Activated CD8-positive, alpha-beta memory T cell treated with anti-CD3 and anti-CD28 coated beads, Interleukin-2, amount 10 ng/mL, durations not matched to agents 7 days and 5 days (primary cell): ENCODE data around the gene TBC1D13. TPM values are rescaled to one million over a fixed set of nuclear protein-coding genes. Genes with fewer than 3 reads are reported as not detected.
"Not testable (repeated sequence)": the region's sequence is repeated elsewhere in the genome, so short reads cannot be mapped to it uniquely, and the experiment has no call there.

Experiments used
- ATAC-seq: fragments of 150-1000 bp; cut with Tn5 transposase; one replicate; pipeline ENCODE4 v1.10.0; 2021; ENCODE audit warnings: moderate library complexity
- CTCF ChIA-PET: fragments of 350-600 bp; sonication (Branson Sonifier 250); formaldehyde crosslinking; loops from one replicate; lab custom pipeline; 2021; ENCODE audit warnings: antibody characterized with exemption; lab: Charles Lee
- DNase-seq: peaks from one replicate; pipeline ENCODE4 v3.0.0-alpha.2; 2020
- H3K27ac Mint-ChIP-seq: one replicate; pipeline ENCODE4 v1.8.0; 2021; ENCODE audit warnings: mild to moderate bottlenecking, mixed read lengths
- H3K27me3 Mint-ChIP-seq: one replicate; pipeline ENCODE4 v1.8.0; 2021; ENCODE audit warnings: mixed read lengths
- H3K36me3 Mint-ChIP-seq: one replicate; pipeline ENCODE4 v1.8.0; 2021; ENCODE audit warnings: mild to moderate bottlenecking, mixed read lengths
- H3K4me1 Mint-ChIP-seq: one replicate; pipeline ENCODE4 v1.8.0; 2021; ENCODE audit warnings: mixed read lengths
- H3K4me3 Mint-ChIP-seq: one replicate; pipeline ENCODE4 v1.8.0; 2021; ENCODE audit warnings: mild to moderate bottlenecking, moderate library complexity, mixed read lengths
- H3K9me3 Mint-ChIP-seq: one replicate; pipeline ENCODE4 v1.8.0; 2022; ENCODE audit warnings: low read depth, mixed read lengths
- total RNA-seq, 2 experiments: library from RNA; stranded (reverse); gene quantifications; one replicate each; pipeline ENCODE4 v1.2.3, GENCODE V29; 2021

TBC1D13 gene
- total RNA-seq, 2 experiments from 2014 or later: 21.5 to 22.2 TPM

DNA sequence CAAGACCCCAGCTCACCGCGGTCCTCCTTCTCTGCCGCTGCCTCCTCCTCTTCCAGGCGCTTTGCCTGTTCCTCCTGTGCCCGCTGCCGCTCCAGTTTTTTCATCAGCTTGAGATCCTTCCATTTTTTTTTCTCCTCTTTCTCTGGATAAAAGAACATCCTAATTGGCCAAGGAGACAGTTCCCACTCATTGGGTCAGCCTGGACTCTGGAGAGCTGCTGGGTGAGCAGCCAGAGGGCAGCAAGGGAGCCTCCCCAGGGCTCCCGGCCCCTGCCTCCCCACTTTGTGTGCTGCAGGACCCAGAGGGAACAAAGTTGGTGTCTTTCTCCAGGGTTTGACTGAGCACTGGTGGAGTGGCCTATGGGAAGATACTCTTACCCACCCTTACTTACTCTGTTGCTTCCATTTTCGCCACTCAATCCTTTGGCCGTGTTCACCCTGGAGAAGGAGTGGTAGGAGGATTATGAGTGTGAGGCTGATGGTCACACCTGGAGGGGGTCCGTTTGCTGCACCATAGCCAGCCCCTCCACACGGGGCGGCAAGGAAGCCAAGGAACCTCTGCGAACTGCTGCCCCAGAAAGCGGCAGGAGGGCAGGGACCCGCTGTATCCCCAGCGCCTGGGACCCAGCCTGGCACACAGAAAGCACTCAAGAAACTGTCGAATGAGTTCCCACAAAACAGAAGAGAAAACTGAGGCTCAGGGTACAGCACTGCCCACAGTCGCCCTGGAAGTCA lies 41.8 kb downstream of the TBC1D13 start:
- H3K27me3 Mint-ChIP-seq: no peaks in the 10 kb centered on the region
- ATAC-seq (no peak), DNase-seq (no peak)
- CTCF ChIA-PET: interaction anchor here (0.6 to 2.8 kb wide), 5 partner anchors 10 to 99 kb away, joined by 3 to 31 read pairs (median 9); partner anchors contain the start of gene ENDOG
- peaks cover 23% of the 10 kb centered on the region for H3K4me1 Mint-ChIP-seq
- H3K27ac Mint-ChIP-seq: peak overlapping the region; percentile 90
- peaks cover 19% of the 10 kb centered on the region for H3K36me3 Mint-ChIP-seq
- H3K4me3 Mint-ChIP-seq: peak overlapping the region; percentile 97
- H3K9me3 Mint-ChIP-seq: no peaks in the 10 kb centered on the region

- no peaks in the 10 kb centered on the region for H3K9me3 Mint-ChIP-seq
- H3K4me3 Mint-ChIP-seq: peak within 1 kb of the TSS; percentile 97
- peak within 1 kb of the TSS; percentile 90 for H3K27ac Mint-ChIP-seq
- DNase-seq (peak; percentile 96), ATAC-seq (peak; percentile 98)
- peaks cover 22% of the 10 kb centered on the region for H3K36me3 Mint-ChIP-seq
- peaks cover 23% of the 10 kb centered on the region for H3K4me1 Mint-ChIP-seq
- CTCF ChIA-PET: interaction anchor here (0.6 to 2.8 kb wide), 7 partner anchors 10 to 98 kb away, joined by 3 to 31 read pairs (median 3); partner anchors contain the start of gene ENDOG
- no peaks in the 10 kb centered on the region for H3K27me3 Mint-ChIP-seq
Observed at GRCh38 chr9:128829477-128830251, 42.6 kb downstream of the TBC1D13 start, which contains the start of gene SPOUT1. TSS of gene SPOUT1 (minus strand) at chr9:128829794. CDS start at chr9:128829780, 14 bp downstream.

- Mint-ChIP-seq H3K36me3 (peaks cover 10% of the 10 kb centered on the region), H3K27ac (no peak overlapping the region), H3K4me3 (no peak overlapping the region), H3K4me1 (peaks cover 12% of the 10 kb centered on the region), H3K9me3 (no peaks in the 10 kb centered on the region), H3K27me3 (no peaks in the 10 kb centered on the region)
- ATAC-seq (no peak), DNase-seq (no peak)
- CTCF ChIA-PET: interaction anchor here (1.8 kb wide), 1 partner anchor 16 kb away, joined by 5 read pairs; the partner anchor contains the start of gene ENDOG
Observed at GRCh38 chr9:128833696-128834095, 46.6 kb downstream of the TBC1D13 start.

GRCh38 chr9:128835246-128836210 lies 48.5 kb downstream of the TBC1D13 start:
- no peak for ATAC-seq
- no peaks in the 10 kb centered on the region for H3K4me1 Mint-ChIP-seq
- DNase-seq: no peak
- H3K4me3 Mint-ChIP-seq: no peak overlapping the region
- peaks cover 6% of the 10 kb centered on the region for H3K36me3 Mint-ChIP-seq
- H3K27ac Mint-ChIP-seq: no peak overlapping the region
- CTCF ChIA-PET: interaction anchor here (0.7 kb wide), 1 partner anchor 17 kb away, joined by 3 read pairs; the partner anchor contains the start of gene ENDOG
- H3K9me3 Mint-ChIP-seq: no peaks in the 10 kb centered on the region
- no peaks in the 10 kb centered on the region for H3K27me3 Mint-ChIP-seq

GRCh38 chr9:128836509-128837145 lies 49.6 kb downstream of the TBC1D13 start:
- no peak for ATAC-seq
- Mint-ChIP-seq H3K27ac (no peak overlapping the region), H3K9me3 (no peaks in the 10 kb centered on the region), H3K36me3 (peaks cover 6% of the 10 kb centered on the region), H3K27me3 (no peaks in the 10 kb centered on the region), H3K4me1 (no peaks in the 10 kb centered on the region), H3K4me3 (no peak overlapping the region)
- DNase-seq: no peak
- CTCF ChIA-PET: no interaction called here

GRCh38 chr9:128838338-128838737 lies 51.3 kb downstream of the TBC1D13 start:
- ATAC-seq: no peak
- no peak overlapping the region for H3K4me3 Mint-ChIP-seq

DNA sequence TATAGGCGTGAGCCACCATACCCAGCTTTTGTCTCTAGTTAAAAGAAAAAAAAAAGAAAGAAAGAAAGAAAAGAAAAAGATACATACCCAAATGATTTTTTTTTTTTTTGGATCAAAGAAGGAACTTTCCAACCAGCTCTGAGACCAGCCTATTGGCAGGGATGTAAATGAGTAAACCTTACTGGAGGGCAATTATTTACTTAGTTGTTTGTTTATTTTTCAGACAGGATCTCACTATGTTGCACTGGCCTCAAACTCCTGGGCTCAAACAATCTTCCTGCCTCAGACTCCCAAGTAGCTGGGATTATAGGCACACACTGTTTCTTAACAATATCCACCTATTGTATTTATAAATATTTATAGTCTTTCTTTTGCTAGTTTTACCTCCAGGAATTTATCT lies 53.5 kb downstream of the TBC1D13 start:
- ATAC-seq (no peak), DNase-seq (no peak)
- CTCF ChIA-PET: no interaction called here
- Mint-ChIP-seq H3K4me3 (no peak overlapping the region), H3K4me1 (no peaks in the 10 kb centered on the region), H3K27me3 (no peaks in the 10 kb centered on the region), H3K9me3 (no peaks in the 10 kb centered on the region), H3K27ac (no peak overlapping the region), H3K36me3 (peaks cover 1% of the 10 kb centered on the region)

More at GRCh38 chr9:128838338-128838737, 51.3 kb downstream of the TBC1D13 start:
- CTCF ChIA-PET: interaction anchor here (1.4 kb wide), 1 partner anchor 14 kb away, joined by 3 read pairs; no protein-coding TSS in a partner anchor
- no peaks in the 10 kb centered on the region for H3K27me3 Mint-ChIP-seq
- no peaks in the 10 kb centered on the region for H3K9me3 Mint-ChIP-seq
- H3K27ac Mint-ChIP-seq: no peak overlapping the region
- no peak for DNase-seq
- H3K36me3 Mint-ChIP-seq: peaks cover 5% of the 10 kb centered on the region
- H3K4me1 Mint-ChIP-seq: no peaks in the 10 kb centered on the region

DNA sequence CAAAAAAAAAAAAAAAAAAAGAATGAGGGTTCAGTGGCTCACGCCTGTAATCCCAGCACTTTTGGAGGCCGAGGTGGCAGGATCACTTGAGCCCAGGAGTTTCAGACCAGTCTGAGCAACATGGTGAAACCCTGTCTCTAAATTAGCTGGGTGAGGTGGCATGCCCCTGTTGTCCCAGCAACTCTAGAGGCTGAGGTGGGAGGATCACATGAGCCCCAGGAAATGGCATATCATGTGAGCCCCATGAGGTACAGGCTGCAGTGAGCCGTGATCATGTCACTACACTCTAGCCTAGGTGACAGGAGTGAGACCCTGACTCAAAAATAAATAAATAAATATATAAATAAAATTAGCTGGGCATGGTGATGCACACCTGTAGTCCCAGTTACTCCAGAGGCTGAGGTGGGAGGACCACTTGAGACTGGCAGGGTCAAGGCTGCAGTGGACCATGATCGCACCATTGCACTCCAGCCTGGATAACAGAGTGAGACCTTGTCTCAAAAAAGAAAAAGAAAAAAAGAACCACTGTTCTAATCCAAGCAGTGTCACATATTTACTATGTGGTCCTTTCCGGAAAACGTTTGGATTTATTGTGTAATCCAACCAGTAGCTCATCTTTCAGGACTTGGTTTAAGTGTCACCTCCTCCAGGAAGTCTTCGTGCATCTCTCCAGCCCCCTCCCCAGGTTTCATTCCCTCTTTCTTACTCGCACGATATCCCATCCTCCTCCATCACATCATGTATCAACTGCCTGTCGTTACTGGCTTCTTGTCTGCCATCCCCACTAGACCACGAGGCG lies 54.8 kb downstream of the TBC1D13 start:
- CTCF ChIA-PET: no interaction called here
- DNase-seq: no peak
- H3K9me3 Mint-ChIP-seq: no peaks in the 10 kb centered on the region
- no peak overlapping the region for H3K27ac Mint-ChIP-seq
- H3K4me1 Mint-ChIP-seq: no peaks in the 10 kb centered on the region
- ATAC-seq: no peak
- no peaks in the 10 kb centered on the region for H3K27me3 Mint-ChIP-seq
- H3K4me3 Mint-ChIP-seq: no peak overlapping the region
- peaks cover 1% of the 10 kb centered on the region for H3K36me3 Mint-ChIP-seq

DNA sequence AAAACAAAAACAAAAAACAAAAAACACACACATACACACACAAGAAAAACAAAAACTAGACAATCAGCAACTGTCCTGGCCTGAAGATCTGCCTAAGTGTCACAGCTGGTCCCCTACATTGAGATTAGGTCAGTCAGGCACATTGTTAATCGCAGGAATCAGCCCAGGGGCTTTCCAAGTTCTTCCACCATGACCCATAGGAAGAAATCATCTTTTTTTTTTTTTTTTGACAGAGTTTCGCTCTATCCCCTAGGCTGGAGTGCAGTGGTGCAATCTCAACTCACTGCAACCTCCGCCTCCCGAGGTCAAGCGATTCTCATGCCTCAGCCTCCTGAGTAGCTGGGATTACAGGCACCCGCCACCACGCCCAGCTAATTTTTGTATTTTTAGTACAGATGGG lies 56.1 kb downstream of the TBC1D13 start:
- CTCF ChIA-PET: interaction anchor here (1.6 to 1.7 kb wide), 2 partner anchors 85 to 480 kb away, joined by 6 read pairs; no protein-coding TSS in a partner anchor
- not testable (repeated sequence) for H3K4me1 Mint-ChIP-seq, ATAC-seq, H3K4me3 Mint-ChIP-seq, H3K27ac Mint-ChIP-seq, H3K27me3 Mint-ChIP-seq, H3K9me3 Mint-ChIP-seq, H3K36me3 Mint-ChIP-seq, DNase-seq

GRCh38 chr9:128845186-128845931 lies 58.3 kb downstream of the TBC1D13 start:
- no peak for ATAC-seq
- CTCF ChIA-PET: interaction anchor here (2.4 to 2.7 kb wide), 2 partner anchors 27 to 82 kb away, joined by 6 to 8 read pairs; partner anchors contain the start of gene ENDOG
- H3K4me3 Mint-ChIP-seq: no peak overlapping the region
- DNase-seq: no peak
- H3K27ac Mint-ChIP-seq: no peak overlapping the region
- no peaks in the 10 kb centered on the region for H3K27me3 Mint-ChIP-seq
- H3K36me3 Mint-ChIP-seq: peaks cover 6% of the 10 kb centered on the region
- no peaks in the 10 kb centered on the region for H3K4me1 Mint-ChIP-seq
- peaks cover 4% of the 10 kb centered on the region for H3K9me3 Mint-ChIP-seq

DNA sequence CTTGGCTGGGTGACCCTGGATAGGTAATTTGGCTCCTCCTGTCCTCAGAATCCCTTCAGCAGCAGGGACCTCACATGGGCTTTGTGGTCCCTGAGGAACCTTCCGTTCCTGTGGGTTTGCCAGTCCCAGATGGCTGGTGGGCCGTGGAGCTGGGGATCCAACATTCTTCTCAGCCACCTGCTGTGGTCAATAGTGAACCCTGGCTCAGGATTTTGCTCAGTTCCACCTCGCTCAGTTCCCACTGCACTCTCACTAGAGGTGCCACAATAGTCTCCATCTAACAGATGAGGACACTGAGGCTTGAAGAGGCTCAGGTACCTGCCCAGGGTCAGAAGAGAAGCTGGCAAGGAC lies 59.6 kb downstream of the TBC1D13 start:
- H3K4me3 Mint-ChIP-seq: no peak overlapping the region
- H3K36me3 Mint-ChIP-seq: peaks cover 14% of the 10 kb centered on the region
- H3K4me1 Mint-ChIP-seq: no peaks in the 10 kb centered on the region
- H3K27ac Mint-ChIP-seq: no peak overlapping the region
- DNase-seq (no peak), ATAC-seq (no peak)
- CTCF ChIA-PET: interaction anchor here (1.2 to 2.7 kb wide), 3 partner anchors 17 to 81 kb away, joined by 4 to 6 read pairs (median 4); partner anchors contain the start of gene SPOUT1
- peaks cover 4% of the 10 kb centered on the region for H3K9me3 Mint-ChIP-seq
- no peaks in the 10 kb centered on the region for H3K27me3 Mint-ChIP-seq
